GM21576 (cell line): ENCODE data around the gene WWOX.

Experiments
- ATAC-seq: cut with Tn5 transposase; IDR thresholded peaks from one replicate; pipeline ENCODE4 v1.9.1; 2021; ENCODE audit warnings: mild to moderate bottlenecking, moderate library complexity; ENCODE audit not compliant: unreplicated experiment

WWOX gene

DNA sequence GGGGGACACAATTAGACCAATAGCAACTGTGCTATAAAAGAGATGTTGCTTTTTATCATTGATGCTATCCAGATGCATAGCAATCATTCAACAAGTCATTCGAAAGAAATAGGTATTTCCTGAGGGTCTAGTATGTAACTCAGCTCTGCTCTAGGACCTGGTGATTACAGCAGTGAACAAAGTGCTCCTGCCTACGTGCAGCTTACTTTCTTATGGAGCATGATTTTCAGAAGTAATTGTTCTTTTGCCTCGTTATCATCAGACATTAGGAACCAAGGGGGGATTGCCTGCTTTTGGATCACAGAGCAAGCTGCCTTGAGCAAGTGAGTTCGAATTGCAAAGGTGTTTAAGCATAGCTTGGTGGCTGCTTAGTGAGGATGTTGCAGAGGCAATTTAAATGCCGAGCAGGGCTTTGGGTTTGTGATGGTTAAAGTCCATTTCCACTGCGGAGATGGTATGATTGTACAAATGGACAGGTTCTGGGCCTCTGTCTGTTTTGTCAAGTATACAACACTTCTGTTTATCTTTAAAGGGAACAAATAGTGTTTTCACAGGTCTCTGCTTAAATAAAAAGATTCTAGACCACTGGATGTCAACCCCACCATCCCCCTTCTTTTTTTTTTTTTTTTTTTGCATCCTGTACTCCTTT, 41.5 kb downstream of the WWOX start:
- ATAC-seq = no peak

DNA sequence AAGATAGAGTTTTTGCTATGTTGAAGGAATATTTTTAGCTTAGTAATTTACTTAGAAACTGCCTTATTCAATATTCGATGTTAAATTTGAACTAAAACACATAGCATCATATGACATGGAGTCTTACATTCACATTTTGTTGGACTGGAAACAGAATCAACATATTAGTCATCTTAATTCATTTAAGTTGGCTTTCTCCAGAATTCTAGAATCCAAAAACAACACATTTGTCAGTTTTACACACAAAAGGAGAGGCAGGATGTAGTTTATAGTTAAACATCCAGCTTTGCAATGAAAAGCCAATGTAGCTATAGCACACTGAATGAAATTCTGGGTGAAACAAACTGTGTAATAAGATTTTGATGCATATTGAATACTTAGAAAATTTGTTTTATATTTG, 43.3 kb downstream of the WWOX start:
- ATAC-seq = no peak

DNA sequence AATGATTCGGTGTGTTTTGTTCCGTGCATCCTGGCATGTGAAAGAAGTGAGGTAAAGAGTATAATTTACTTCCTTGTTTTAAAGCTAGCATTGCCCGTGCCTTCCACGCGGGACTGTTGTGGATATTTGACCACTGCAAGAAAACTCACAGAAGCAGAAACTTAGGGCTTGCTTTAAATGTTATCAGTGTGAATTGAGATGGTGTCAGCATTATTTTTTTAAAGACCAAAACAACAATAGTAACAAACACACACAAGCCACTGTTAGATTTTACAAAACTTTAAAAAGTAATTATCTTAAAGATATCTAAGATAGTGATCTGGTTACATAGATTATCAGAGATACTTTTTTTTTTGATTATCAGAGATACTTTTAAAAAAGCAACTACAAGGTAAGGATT, 47.4 kb downstream of the WWOX start:
- no peak for ATAC-seq

DNA sequence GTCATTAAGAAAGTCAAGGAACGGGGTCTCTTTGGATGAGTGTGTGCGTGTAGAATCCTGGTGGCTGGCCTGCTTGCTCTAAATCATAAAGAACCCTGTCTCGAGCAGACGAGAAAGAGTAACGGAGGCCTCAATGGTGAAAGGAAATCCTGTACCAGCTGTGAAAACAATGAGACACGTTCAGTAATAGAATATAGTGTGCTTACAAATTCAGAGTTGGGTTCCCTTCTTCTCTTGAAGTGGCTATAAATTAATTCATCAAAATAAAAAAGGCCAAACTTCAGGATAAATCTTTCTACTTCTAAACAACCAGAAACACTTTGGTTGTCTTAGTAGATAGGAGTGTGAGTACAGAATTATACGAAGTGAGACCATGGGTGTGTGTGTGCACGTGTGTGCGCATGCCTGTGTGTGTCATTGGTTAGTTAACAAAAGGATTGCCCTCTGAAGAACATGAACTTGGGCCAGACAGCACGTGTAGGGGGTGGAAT, 48.5 kb downstream of the WWOX start:
- no peak for ATAC-seq

DNA sequence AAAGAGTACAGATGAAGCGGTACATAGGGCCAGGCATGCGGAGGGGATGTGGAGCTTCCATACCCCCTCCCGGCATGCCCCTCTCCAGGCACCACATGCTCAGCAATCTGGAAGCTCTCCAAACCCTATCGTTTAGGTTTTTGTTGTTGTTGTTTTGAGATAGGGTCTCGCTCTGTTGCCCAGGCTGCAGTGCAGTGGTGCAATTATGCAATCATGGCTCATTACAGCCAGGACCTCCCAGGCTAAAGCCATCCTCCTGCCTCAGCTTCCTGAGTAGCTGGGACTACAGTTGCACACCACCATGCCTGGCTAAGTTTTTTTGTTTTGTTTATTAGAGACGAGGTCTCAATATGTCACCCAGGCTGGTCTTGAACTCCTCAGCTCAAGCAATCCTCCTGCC, 50.8 kb downstream of the WWOX start:
- no peak for ATAC-seq

DNA sequence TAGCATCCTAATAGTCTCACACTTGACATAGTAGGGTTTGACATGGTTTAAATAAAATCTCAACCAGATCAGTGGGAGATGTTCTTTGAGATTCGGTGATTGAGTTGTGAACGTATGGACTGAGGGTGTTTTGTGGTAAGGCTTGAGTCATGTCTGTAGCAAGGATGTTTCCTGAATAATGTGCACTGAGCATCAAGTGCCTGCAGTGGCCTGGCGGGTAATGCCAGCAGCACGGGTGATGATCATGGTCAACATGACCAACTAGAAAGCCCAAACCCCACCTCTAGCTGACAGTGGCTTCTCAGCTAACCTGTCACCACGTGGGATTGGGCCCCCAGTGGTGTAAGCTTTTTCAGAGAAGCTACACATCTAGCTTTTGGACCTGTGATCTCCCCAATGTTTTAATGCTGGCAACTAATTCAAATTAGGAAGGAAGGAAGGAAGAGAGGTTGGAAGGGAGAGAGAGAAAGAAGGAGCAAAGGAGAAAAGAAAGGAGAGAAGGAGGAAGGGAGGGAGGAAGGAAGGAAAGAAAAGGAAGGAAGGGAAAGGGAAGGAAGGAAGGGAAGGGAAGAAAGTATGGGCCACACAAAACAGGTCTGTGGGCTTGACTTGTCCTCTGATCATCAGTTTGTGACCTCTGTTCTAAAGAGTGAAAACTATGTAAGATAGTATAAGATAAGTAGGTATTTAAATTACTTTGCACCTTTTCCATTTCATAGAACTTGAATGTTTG, 55.4 kb downstream of the WWOX start:
- ATAC-seq = no peak

DNA sequence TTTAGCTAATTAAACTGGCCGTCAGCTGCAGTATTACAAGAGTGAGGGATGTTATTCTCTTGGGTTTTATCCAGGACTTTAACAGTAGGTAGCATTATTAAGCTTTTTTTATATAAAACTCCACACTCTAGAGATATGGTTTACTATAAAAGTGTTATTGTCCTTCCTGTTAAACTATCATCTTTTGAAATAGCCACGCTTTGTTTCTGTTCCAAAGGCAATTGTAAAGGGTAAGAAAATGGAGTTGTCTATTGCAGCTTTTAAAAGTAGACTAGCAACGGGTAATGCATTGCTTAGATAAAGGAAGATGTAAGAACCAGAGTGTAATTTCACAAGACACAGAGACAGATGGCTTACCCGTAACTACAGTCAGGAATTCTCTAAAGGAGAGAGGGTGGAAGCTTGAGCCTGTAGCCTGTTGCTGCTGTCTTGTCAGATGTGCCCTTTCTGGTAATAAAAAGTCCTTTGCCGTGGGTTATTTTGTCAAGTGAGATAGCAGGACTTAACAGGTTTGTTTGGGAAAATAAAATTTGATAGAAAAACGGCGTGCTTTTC, 56.4 kb downstream of the WWOX start:
- no peak for ATAC-seq

DNA sequence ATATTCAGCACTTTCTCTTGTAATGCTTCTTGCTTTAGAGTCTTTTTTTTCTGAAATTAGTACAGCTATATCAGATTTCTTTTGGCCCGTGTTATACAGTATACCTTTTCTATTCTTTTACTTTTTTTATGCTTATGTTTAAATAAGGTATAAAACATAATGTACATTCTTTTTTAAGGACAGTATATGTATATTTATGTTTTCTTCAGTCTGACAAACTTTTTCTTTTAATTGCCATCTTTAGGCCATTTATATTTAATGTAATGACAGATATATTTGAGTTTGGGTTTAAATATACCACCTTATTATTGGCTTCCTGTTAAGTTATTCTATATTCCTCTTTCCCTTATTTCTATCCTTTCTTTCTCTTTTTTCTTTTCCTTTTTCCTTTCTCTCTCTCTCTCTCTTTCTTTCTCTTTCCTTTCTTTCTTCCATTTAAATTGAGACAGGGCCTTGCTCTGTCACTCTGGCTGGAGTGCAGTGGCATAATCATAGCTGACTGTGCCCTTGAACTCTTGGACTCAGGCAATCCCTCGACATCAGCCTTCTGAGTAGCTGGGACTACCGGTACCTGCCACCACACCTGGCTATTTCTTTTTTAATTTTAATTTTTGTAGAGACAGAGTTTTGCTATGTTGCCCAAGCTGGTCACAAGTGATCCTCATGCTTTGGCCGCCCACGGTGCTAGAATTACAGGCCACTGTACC, 61.7 kb downstream of the WWOX start:
- ATAC-seq = no peak

DNA sequence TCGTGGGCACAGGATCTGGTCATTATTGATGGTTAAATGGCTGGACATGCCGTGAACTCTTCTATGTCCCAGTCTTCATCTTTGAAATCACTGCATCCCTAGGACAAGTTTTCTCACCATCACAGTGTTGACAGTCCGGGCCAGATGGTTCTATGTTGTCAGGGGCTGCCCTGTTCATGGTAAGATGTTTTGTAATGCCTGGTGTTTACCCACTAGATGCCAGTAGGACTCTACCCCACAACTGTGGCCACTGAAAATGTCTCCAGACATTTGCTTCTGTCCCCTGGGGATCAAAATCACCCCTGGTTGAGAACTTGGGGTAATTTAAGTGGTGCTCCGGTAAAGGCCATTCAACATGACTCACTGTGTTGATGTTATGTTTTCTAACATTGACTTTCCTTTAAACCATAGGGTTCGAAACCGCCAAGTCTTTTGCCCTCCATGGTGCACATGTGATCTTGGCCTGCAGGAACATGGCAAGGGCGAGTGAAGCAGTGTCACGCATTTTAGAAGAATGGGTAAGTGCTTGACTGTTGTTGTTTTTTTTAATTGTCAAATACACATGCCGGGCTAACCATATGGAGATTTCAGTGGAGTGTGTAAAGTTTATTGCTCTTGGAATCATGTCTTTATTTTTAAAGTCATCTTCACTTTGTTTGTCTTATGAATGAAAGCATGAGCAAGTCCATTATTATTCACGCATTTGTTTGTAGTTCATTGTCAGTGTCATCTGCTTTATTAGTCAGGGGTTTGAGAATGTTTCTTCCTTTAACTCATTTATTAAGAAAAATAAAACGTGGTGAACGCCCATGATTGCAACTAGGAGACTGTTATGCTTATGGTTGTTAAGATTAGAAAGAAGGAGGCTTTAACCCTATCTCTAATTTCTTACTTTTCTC, 64.6 kb downstream of the WWOX start:
- ATAC-seq = no peak

DNA sequence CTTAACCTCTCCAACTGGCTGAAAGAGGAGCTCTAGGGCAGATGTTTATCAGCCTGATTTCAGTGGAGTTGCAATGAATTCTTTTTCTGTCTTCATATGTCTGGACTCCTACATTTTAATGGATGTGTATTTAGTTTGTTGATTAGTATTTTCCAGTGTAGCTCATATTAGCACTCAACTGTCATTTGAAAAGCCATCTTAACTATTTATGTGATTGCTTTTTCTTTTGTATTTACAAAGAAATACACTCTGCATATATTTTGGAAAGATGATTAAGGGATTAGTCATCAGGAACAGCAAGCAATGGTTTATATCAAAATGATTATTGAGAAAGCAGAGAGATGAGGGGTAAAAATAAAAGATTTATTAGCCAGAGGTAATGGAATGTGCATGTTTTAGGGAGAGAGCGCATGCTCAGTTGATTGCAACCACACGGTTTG, 71.1 kb downstream of the WWOX start:
- ATAC-seq = no peak

DNA sequence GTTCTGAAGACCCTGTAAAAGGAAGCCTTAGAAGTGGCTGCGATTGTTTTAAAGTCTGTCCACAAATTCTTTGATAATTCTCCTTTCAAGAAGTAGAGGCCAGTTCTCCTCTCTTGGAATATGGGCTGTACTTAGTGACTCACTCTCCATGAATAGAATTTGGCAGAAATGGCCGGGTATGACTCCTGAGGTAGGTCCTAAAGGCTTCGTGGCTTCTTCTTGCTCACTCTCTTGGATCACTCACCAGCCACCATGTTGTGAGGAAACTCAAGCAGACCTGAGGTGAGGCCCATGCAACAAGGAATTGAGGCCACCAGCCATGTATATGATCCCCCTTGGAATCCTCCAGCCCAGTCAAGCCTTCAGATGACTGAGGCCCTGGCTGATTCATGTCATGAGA, 75.8 kb downstream of the WWOX start:
- no peak for ATAC-seq

DNA sequence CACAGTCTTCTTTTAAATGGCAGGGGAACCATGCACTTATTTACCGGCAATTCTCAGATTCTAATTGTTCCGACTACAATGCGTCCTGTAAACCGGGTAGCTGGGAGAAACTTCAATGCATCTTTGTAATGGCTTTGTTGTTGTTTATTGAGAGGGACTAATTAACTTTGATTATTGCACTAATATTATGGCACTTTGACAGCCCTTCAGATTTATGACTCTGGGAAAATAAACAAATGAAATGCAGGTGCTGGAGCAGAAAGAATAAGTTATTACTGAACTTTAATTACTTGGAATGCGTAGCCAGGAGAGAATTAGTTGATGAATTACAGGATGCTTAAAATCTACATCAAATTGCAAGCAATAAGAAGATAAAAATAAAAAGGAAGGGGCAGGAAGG, 77.0 kb downstream of the WWOX start:
- no peak for ATAC-seq

DNA sequence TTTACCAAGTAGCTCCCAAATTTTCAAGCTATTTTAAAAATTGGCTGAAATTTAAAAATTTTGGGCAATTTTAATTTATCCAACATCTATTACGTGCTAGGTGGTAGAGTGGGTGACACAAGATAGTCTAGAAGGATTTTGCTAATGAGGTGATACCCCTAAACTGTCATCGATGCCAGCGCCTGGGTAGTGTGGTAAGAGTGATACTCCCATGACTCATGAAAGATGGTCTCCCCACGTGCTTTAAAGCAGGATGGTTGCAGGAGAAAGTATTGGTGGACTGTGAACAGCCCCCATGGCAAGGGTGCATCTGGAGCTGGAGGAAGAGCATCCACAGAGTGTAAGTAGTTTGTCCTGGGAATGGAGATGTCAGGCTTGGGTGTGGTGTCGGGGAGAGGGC, 77.8 kb downstream of the WWOX start:
- no peak for ATAC-seq

DNA sequence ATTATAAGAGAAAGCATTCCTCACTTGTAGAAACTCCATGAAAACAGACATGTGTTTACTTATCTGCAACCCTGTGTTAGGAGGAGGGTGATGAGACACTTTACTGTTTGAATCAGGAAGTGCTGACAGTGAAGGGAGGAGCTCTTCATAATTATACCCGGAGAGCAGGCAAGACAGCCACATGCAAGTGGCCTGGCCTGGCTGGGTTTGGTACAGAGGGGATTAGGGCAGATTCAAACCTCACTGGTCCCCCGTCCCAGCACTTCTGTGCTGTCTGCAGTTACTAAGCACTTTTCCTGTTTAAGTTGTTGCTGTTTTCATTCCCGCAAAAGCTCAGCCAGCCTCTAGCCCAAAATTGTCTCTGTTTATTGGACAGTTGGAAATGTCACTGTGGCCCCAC, 78.5 kb downstream of the WWOX start:
- no peak for ATAC-seq

DNA sequence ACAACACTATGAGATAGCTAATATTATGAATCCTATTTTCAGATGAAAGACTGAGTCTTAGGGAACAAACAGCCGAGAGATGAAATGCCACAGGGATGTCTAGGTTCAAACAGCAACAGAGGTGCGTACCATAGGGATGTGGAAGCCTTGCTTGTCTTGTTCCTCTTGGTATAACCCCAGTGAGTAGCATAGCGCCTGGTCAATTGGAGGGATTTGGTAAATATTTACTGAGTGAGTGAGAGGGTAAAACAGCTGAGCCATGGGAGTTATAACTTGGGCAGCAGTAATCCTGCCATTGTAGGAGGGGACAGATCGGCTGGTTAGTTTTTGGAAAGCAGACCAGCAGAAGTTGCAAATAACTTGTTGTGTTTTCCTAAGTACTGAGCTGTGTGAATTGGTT, 80.2 kb downstream of the WWOX start:
- ATAC-seq = no peak

DNA sequence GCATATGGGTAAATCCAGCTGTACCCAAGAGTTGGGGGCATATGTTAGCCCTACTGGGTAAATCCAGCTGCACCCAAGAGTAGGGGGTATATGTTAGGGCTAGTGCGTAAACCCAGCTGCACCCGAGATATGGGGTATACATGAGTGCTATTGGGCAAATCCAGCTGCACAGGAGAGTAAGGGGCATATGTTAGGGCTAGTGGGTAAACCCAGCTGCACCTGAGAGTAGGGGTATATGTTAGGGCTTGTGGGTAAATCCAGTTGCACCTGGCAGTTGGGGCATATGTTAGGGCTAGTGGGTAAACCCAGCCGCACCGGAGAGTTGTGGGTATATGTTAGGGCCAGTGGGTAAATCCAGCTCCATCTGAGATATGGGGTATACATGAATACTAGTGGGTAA, 80.9 kb downstream of the WWOX start:
- no peak for ATAC-seq

DNA sequence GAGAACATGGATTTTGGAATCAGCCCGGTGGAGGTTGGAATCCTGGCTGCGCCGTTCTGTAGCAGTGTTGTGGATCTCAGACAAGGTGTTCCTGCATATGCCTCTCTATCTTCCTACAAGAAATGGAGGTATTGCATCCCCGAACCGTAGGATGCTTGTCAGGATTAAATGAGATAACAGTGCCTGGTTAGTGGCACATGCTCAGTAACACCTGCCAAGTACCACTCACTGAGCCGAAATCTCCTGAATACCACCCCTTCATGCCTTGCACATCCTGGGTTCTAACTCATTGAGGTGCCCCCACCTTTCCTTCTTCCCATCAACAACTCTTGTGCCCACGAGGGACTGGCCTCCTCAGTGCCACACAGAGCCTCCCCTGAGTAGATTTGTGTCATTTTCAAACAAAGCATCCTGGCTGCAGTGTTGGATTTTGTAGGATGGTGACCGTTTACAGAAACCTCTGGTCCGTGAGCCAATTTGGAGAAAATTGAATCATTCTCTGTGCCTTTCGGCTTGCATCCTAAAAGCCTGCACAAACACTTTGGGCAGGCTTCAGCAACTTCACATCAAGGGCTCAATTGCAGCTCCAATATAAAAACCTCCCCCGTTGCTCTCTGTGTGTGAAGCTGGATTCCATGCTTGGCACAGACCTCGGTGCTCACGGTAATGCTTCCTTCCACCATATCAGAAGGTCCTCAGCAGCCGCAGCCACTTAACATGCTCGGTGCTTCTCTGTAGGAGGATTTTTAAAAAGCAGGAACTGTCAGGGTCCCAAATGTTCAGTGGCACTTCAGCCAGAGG, 84.2 kb downstream of the WWOX start:
- ATAC-seq = no peak

DNA sequence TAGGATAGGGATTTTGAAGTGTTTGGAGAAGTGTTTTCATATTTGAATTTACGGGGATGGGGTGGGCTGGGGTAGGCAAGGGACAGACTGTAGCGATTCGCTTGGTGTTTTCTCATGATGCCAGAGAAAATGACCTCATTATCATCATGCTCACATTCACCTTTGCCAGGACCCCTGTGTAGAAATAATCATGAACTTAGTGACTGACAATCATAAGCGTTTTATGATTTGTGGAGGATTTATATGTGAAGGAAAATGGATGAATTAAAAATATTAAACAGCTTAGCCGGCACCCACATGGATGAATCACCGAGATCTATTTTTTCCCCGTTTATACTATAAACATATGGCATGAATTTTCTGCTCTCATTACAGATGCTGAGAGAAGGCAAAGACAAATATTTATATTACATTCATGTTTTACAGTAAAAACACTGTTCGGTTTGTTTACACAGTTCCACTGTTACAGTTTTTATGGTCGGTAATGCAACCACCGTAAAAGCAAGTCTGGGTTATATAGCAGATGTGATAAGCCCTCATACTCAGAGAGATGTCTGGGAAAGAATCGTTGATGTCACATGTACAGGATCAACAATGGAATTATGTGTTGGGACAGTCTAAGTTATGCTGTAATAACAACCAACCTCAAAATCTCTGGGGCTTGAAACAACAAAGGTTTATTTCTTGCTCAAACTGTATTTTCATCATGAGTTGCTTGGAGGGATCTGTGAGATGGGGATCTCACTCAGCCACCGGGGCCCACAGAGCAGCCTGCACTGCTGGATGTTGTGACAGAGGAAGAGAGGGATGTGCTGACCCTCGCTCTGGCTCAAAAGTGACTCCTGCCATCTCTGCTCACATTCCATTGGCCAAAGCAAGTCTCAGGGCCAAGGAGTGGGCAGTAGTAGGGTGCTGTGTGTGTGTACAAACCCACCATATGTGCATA, 85.1 kb downstream of the WWOX start:
- no peak for ATAC-seq

DNA sequence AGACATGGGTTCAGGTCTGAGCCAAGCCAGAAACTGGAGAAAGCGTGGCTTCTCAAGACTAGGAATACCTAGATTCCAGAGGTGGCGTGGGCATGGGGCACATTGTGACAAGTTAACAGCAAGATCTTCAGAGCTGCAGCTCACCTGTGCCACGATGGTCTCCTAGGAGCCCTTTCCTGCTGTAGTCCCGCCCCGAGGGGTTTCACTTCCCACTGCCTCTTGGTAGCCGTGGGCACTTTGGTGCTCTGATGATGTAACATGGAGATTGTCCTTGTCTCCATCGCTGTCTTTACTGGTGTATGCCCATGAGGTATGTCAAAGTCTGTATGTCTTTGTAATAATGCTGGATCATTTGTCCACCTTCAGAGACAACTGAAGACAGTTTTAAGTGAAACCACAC, 89.7 kb downstream of the WWOX start:
- ATAC-seq = no peak
